Gastroesophageal sphincter (tissue), 4 donors: ENCODE measurements around the gene RYR3. TPM values are rescaled to one million over a fixed set of nuclear protein-coding genes. Genes with fewer than 3 reads are reported as not detected.

Experiments
- ATAC-seq: fragments of 150-250 bp; one replicate; pipeline ENCODE4 v1.9.1; 2016; ENCODE audit warnings: mild to moderate bottlenecking, moderate library complexity
- H3K27ac ChIP-seq, 4 donors: fragments of 200-600 bp; sonication (generic) in 3 of 4; 1 replicate in 3 of 4; 2 replicates in 1 of 4; pipeline ENCODE4 v1.5.1; 2016 to 2019
- H3K27me3 ChIP-seq: fragments of 200-600 bp; sonication (generic); one replicate; pipeline ENCODE4 v1.5.1; 2019
- H3K36me3 ChIP-seq, 2 donors: fragments of 200-600 bp; sonication (generic); one replicate each; pipeline ENCODE4 v1.5.1; 2019; ENCODE audit warnings: control low read depth in 1 of 2
- H3K4me1 ChIP-seq, 3 donors: fragments of 200-600 bp; sonication (generic); 1 replicate in 2 of 3; 2 replicates in 1 of 3; pipeline ENCODE4 v1.5.1; 2016 to 2019; ENCODE audit warnings: control low read depth in 2 of 3
- H3K4me3 ChIP-seq, 2 donors: fragments of 200-600 bp; sonication (generic); one replicate each; pipeline ENCODE4 v1.5.1; 2019; ENCODE audit warnings: mild to moderate bottlenecking in 1 of 2, moderate library complexity in 1 of 2
- H3K9me3 ChIP-seq, 3 donors: fragments of 200-600 bp; sonication (generic); one replicate each; pipeline ENCODE4 v1.5.1; 2017 to 2019; ENCODE audit warnings: control low read depth in 2 of 3
- CTCF ChIP-seq, 4 experiments: fragments of 200-600 bp in 2 of 4; fragments of 450-650 bp in 2 of 4; sonication (generic) in 1 of 4; IDR thresholded peaks; one replicate each; pipeline ENCODE4 v1.5.1; 2017 to 2019; ENCODE audit warnings: antibody characterized with exemption in 4 of 4, mild to moderate bottlenecking in 2 of 4, moderate library complexity in 2 of 4
- EP300 ChIP-seq: sonication (generic); formaldehyde crosslinking; IDR thresholded peaks from one replicate; pipeline ENCODE4 v1.6.1; 2017; ENCODE audit warnings: antibody characterized with exemption, mild to moderate bottlenecking
- POLR2A ChIP-seq, 2 donors: fragments of 450-650 bp; IDR thresholded peaks; one replicate each; pipeline ENCODE4 v1.6.1; 2017; ENCODE audit warnings: antibody characterized with exemption in 2 of 2, mild to moderate bottlenecking in 2 of 2, moderate library complexity in 1 of 2
- POLR2AphosphoS5 ChIP-seq: sonication (generic); formaldehyde crosslinking; IDR thresholded peaks from one replicate; pipeline ENCODE4 v1.6.1; 2017; ENCODE audit warnings: antibody characterized with exemption
- WGBS, 2 donors: methylation state at CpG; one replicate each; pipeline ENCODE4 v1.1.5; 2018; ENCODE audit warnings: low coverage in 1 of 2; 5-methylcytosine and 5-hydroxymethylcytosine counted together
- total RNA-seq, 4 donors: library from RNA; depleted of rRNA; stranded (reverse); fragments of >200 nt; gene quantifications; one replicate each; pipeline ENCODE4 v1.1.0, GENCODE V29; 2016

The RYR3 gene
- total RNA-seq, 4 donors from 2014 or later = 3.5 to 10.2 (median 6.2) TPM

GRCh38 chr15:33655488-33655887 lies 344.7 kb downstream of the RYR3 start:
- TF ChIP-seq POLR2AphosphoS5 (no peak), POLR2A (IDR thresholded peaks at IDR 0.05) (no peak), EP300 (no peak), CTCF (IDR thresholded peaks at IDR 0.05) (no peak)
- WGBS, 2 donors = 48% methylated on average over 5 of the region's 5 CpGs; no CpG with 5 or more reads in 1 of the 2 donors
- H3K4me1 ChIP-seq = no peaks in the 10 kb centered on the region
- no peak overlapping the region for H3K4me3 ChIP-seq
- H3K9me3 ChIP-seq = no peaks in the 10 kb centered on the region
- no peak for ATAC-seq
- H3K36me3 ChIP-seq = peaks cover 0 to 12% of the 10 kb centered on the region in 2 donors
- H3K27me3 ChIP-seq = no peaks in the 10 kb centered on the region
- no peak overlapping the region for H3K27ac ChIP-seq

GRCh38 chr15:33656168-33656567 lies 345.4 kb downstream of the RYR3 start:
- H3K4me3 ChIP-seq = no peak overlapping the region
- no peaks in the 10 kb centered on the region for H3K4me1 ChIP-seq
- H3K27me3 ChIP-seq = no peaks in the 10 kb centered on the region
- TF ChIP-seq EP300 (no peak), POLR2A (IDR thresholded peaks at IDR 0.05) (no peak)
- 90 to 92% methylated on average over 2 of the region's 6 CpGs for WGBS, 2 donors
- no peak overlapping the region for H3K27ac ChIP-seq
- no peak for ATAC-seq
- H3K36me3 ChIP-seq = peaks cover 0 to 12% of the 10 kb centered on the region in 2 donors
- no peaks in the 10 kb centered on the region for H3K9me3 ChIP-seq

GRCh38 chr15:33660151-33660550 lies 349.4 kb downstream of the RYR3 start:
- Histone ChIP-seq H3K4me1 (no peaks in the 10 kb centered on the region), H3K9me3 (no peaks in the 10 kb centered on the region), H3K27me3 (no peaks in the 10 kb centered on the region), H3K27ac (no peak overlapping the region), H3K36me3 (peaks cover 0 to 26% of the 10 kb centered on the region in 2 donors), H3K4me3 (no peak overlapping the region)
- ATAC-seq = no peak
- WGBS, 2 donors = 94 to 95% methylated on average over 3 to 10 of the region's 16 CpGs
- TF ChIP-seq CTCF (IDR thresholded peaks at IDR 0.05) = no peak
- TF ChIP-seq POLR2A (IDR thresholded peaks at IDR 0.05) = no peak
- no peak for TF ChIP-seq POLR2AphosphoS5
- TF ChIP-seq EP300 = no peak

- no peak for ATAC-seq
- no peak overlapping the region for H3K27ac ChIP-seq
- WGBS, 2 donors = 90 to 100% methylated on average over 1 to 12 of the region's 14 CpGs
Measured at GRCh38 chr15:33662014-33662413, 351.2 kb downstream of the RYR3 start.

GRCh38 chr15:33664947-33665346 lies 354.2 kb downstream of the RYR3 start:
- TF ChIP-seq POLR2A (IDR thresholded peaks at IDR 0.05) (no peak), CTCF (IDR thresholded peaks at IDR 0.05) (no peak), POLR2AphosphoS5 (no peak), EP300 (no peak)
- peaks cover 0 to 29% of the 10 kb centered on the region in 2 donors for H3K36me3 ChIP-seq
- 96 to 100% methylated on average over 2 of the region's 2 CpGs for WGBS, 2 donors
- H3K27me3 ChIP-seq = no peaks in the 10 kb centered on the region
- no peak overlapping the region for H3K27ac ChIP-seq
- no peak overlapping the region for H3K4me3 ChIP-seq
- no peaks in the 10 kb centered on the region for H3K4me1 ChIP-seq
- no peaks in the 10 kb centered on the region for H3K9me3 ChIP-seq
- no peak for ATAC-seq

More at GRCh38 chr15:33662014-33662413, 351.2 kb downstream of the RYR3 start:
- Histone ChIP-seq H3K36me3 (peaks cover 0 to 29% of the 10 kb centered on the region in 2 donors), H3K9me3 (no peaks in the 10 kb centered on the region), H3K4me1 (no peaks in the 10 kb centered on the region), H3K27me3 (no peaks in the 10 kb centered on the region), H3K4me3 (no peak overlapping the region)
- no peak for TF ChIP-seq EP300
- TF ChIP-seq POLR2A (IDR thresholded peaks at IDR 0.05) = no peak
- no peak for TF ChIP-seq POLR2AphosphoS5
- TF ChIP-seq CTCF (IDR thresholded peaks at IDR 0.05) = no peak
